IPS-20b (cell line): ENCODE measurements around the gene LCN6.

Source experiments
- H3K27ac ChIP-seq: one replicate; pipeline ENCODE4 v1.5.1; 2013; ENCODE audit warnings: low read length
- H3K27me3 ChIP-seq: 2 replicates; pipeline ENCODE4 v1.6.1; 2013; ENCODE audit warnings: mild to moderate bottlenecking, low read length, inconsistent platforms; ENCODE audit not compliant: insufficient read depth
- H3K36me3 ChIP-seq: 2 replicates; pipeline ENCODE4 v1.6.1; 2013; ENCODE audit warnings: low read depth, mild to moderate bottlenecking, inconsistent platforms, low read length, moderate library complexity; ENCODE audit not compliant: insufficient read depth
- H3K4me1 ChIP-seq: 2 replicates; pipeline ENCODE4 v1.6.1; 2013; ENCODE audit warnings: mild to moderate bottlenecking, control low read depth, inconsistent platforms, low read length, moderate library complexity; ENCODE audit not compliant: insufficient read depth
- H3K4me3 ChIP-seq: 2 replicates; pipeline ENCODE4 v1.5.1; 2013; ENCODE audit warnings: mild to moderate bottlenecking, low read length, inconsistent platforms
- H3K9ac ChIP-seq: 2 replicates; pipeline ENCODE4 v1.6.1; 2013; ENCODE audit warnings: low read depth, mild to moderate bottlenecking, inconsistent platforms, low read length, moderate library complexity
- H3K9me3 ChIP-seq: 2 replicates; pipeline ENCODE4 v1.6.1; 2013; ENCODE audit warnings: mild to moderate bottlenecking, low read depth, low read length, inconsistent platforms; ENCODE audit not compliant: insufficient read depth

Gene LCN6

GRCh38 chr9:136724772-136725171 lies 23.6 kb downstream of the LCN6 start:
- peaks cover 14% of the 10 kb centered on the region for H3K27me3 ChIP-seq
- H3K9ac ChIP-seq = no peak overlapping the region
- no peaks in the 10 kb centered on the region for H3K9me3 ChIP-seq
- no peak overlapping the region for H3K27ac ChIP-seq
- peaks cover 11% of the 10 kb centered on the region for H3K4me1 ChIP-seq
- H3K36me3 ChIP-seq = peaks cover 48% of the 10 kb centered on the region
- H3K4me3 ChIP-seq = no peak overlapping the region

DNA sequence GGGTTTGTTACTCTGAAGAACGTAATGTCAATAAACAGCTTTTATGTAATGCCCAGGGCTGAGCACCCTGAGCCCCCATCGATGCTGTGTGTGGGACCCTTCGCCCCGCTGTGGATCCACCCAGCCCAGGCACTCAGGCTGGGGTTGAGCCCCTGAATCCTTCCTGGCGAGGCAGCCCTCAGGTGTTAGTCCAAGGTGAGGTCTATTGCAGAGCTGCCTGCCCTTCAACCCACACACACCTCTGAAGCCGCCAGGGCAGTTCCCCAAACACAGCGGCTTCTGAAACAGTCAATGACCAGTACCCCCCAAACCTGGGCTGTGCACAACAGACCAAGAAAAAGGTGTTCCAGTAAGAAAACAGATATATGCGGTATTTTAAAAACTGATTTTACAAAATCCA lies 24.3 kb downstream of the LCN6 start:
- H3K9ac ChIP-seq = no peak overlapping the region
- peaks cover 7% of the 10 kb centered on the region; the same call in 1 of the 2 replicates for H3K27me3 ChIP-seq
- H3K4me1 ChIP-seq = peaks cover 11% of the 10 kb centered on the region
- no peaks in the 10 kb centered on the region for H3K9me3 ChIP-seq
- H3K36me3 ChIP-seq = peaks cover 48% of the 10 kb centered on the region
- no peak overlapping the region for H3K27ac ChIP-seq
- no peak overlapping the region for H3K4me3 ChIP-seq

DNA sequence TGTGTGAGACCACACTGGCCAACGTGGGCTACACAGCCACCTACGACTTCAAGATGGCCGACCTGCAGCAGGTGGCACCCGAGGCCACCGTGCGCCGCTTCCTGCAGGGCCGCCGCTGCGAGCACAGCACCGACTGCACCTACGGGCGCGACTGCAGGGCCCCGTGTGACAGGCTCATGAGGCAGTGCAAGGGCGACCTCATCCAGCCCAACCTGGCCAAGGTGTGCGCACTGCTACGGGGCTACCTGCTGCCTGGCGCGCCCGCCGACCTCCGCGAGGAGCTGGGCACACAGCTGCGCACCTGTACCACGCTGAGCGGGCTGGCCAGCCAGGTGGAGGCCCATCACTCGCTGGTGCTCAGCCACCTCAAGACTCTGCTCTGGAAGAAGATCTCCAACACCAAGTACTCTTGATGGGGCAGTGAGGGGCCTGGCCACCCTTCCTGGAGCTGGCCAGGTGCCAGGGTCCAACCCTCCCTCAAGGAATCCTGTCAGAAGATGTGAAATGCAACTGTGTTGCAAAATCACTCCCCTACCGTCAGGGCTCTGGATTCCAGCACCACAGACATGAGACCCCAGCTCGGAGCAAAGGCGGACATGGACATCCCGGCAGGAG lies 24.9 kb downstream of the LCN6 start:
- Histone ChIP-seq H3K4me3 (no peak overlapping the region), H3K27me3 (peaks cover 1% of the 10 kb centered on the region; the same call in 1 of the 2 replicates), H3K36me3 (peaks cover 48% of the 10 kb centered on the region), H3K9me3 (no peaks in the 10 kb centered on the region), H3K9ac (no peak overlapping the region), H3K4me1 (peaks cover 11% of the 10 kb centered on the region), H3K27ac (no peak overlapping the region)

- Histone ChIP-seq H3K27ac (no peak overlapping the region), H3K4me1 (peaks cover 11% of the 10 kb centered on the region), H3K36me3 (peaks cover 48% of the 10 kb centered on the region), H3K9ac (no peak overlapping the region), H3K9me3 (no peaks in the 10 kb centered on the region), H3K27me3 (no peaks in the 10 kb centered on the region), H3K4me3 (no peak overlapping the region)
Measured at GRCh38 chr9:136722969-136723356, 25.4 kb downstream of the LCN6 start.

- H3K9ac ChIP-seq = no peak overlapping the region
- H3K9me3 ChIP-seq = no peaks in the 10 kb centered on the region
- H3K27ac ChIP-seq = no peak overlapping the region
- no peaks in the 10 kb centered on the region for H3K27me3 ChIP-seq
- H3K4me3 ChIP-seq = no peak overlapping the region
- H3K4me1 ChIP-seq = peaks cover 11% of the 10 kb centered on the region
- H3K36me3 ChIP-seq = peaks cover 48% of the 10 kb centered on the region
Measured at GRCh38 chr9:136722093-136722968, 26.0 kb downstream of the LCN6 start.

- peaks cover 42% of the 10 kb centered on the region for H3K36me3 ChIP-seq
- H3K9me3 ChIP-seq = no peaks in the 10 kb centered on the region
- no peak overlapping the region for H3K9ac ChIP-seq
- H3K27me3 ChIP-seq = no peaks in the 10 kb centered on the region
- H3K27ac ChIP-seq = no peak overlapping the region
- H3K4me3 ChIP-seq = no peak overlapping the region
- peaks cover 8% of the 10 kb centered on the region for H3K4me1 ChIP-seq
Measured at GRCh38 chr9:136721339-136722092, 26.8 kb downstream of the LCN6 start.

DNA sequence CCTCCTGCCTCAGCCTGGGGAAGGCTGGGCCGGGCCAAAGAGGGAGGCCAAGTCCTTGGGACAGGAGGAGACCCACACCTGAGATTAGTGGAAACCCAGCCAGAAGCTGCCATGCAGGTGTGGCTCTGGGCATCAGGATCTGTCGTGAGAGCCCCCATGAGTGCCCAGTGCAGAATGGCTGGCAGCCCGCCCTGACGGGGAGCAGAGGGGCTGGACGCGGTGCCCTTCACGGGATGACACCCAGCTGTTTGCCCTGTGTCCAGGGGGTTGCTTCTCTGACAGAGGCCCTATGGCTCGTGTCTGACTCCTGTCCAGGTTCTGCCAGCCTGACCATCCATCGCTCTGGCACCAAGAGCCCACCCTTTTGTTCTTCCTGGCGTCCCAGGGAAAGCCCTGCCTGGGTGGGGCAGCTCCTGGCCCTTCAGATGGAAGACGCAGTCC lies 27.4 kb downstream of the LCN6 start:
- H3K9ac ChIP-seq = no peak overlapping the region
- no peaks in the 10 kb centered on the region for H3K9me3 ChIP-seq
- peaks cover 36% of the 10 kb centered on the region for H3K36me3 ChIP-seq
- peaks cover 3% of the 10 kb centered on the region; the same call in 1 of the 2 replicates for H3K4me1 ChIP-seq
- no peaks in the 10 kb centered on the region for H3K27me3 ChIP-seq
- no peak overlapping the region for H3K27ac ChIP-seq
- H3K4me3 ChIP-seq = no peak overlapping the region

DNA sequence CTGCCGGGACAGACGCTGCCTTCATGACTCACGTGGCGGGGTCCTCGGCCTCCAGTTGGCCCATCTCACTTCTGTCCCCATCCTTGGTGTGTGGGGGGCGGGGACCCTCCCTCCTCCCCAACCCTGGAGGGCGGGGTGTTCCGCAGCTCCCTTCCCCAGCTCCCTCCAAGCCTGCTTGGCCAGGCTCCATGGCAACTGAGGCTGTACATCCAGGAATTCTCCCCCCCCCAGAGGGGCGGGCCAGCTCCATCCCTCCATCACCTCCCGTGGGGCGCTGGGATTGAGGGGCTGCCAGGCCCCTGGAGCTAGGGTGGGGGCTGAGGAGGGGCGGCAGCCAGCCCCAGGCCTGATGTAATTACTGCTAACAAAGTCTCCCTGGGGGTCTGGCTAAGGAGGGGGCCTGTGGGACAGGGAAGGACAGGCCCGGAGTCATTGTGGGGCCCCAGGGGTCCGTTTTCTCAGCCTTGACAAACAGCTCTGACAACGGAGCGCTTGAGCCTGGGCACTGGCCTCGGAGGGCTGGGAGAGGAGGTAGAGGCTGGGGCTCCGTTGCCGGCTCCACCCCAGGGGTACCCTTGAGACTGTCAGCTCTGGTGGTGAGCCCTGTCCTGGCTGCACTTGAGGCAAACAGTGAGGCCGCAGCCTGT lies 28.0 kb downstream of the LCN6 start:
- Histone ChIP-seq H3K36me3 (peaks cover 30% of the 10 kb centered on the region), H3K4me3 (no peak overlapping the region), H3K9me3 (no peaks in the 10 kb centered on the region), H3K4me1 (no peaks in the 10 kb centered on the region), H3K27ac (no peak overlapping the region), H3K9ac (no peak overlapping the region), H3K27me3 (no peaks in the 10 kb centered on the region)

DNA sequence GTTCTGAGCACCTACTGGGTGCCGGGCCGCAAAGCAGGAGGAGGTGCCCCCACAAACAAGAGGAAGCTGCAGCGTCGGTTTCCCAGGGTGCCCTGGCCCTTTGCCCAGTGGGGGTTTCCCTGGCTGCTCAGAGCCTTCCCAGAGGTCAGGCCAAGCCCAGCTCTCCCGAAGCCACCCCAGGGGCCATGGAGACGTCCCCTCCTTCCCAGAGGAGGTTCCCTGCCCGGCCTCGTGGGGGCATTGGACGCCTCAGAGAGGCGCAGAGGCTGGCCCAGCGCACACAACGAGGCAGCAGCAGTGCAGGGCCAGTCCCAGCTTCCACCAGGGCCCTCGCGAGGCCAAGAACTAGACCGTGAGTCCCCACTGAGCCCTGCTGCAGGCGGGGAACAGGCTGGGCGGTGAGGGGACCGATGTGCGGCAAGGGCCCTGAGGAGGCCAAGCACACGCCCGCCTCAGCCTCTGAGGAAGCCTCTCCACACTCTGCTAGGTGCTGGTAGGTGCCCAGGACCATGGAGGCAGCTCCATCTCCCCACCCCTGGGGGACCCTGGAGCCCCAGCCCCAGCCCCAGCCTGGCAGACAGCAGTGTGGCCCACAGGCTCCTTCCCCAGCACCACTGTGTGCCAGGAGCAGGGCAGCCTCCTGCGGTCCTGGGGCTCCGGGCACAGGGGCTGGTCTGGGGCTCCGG lies 29.0 kb downstream of the LCN6 start:
- no peak overlapping the region for H3K4me3 ChIP-seq
- no peaks in the 10 kb centered on the region for H3K27me3 ChIP-seq
- no peaks in the 10 kb centered on the region for H3K9me3 ChIP-seq
- H3K4me1 ChIP-seq = no peaks in the 10 kb centered on the region
- peaks cover 20% of the 10 kb centered on the region for H3K36me3 ChIP-seq
- no peak overlapping the region for H3K9ac ChIP-seq
- no peak overlapping the region for H3K27ac ChIP-seq

DNA sequence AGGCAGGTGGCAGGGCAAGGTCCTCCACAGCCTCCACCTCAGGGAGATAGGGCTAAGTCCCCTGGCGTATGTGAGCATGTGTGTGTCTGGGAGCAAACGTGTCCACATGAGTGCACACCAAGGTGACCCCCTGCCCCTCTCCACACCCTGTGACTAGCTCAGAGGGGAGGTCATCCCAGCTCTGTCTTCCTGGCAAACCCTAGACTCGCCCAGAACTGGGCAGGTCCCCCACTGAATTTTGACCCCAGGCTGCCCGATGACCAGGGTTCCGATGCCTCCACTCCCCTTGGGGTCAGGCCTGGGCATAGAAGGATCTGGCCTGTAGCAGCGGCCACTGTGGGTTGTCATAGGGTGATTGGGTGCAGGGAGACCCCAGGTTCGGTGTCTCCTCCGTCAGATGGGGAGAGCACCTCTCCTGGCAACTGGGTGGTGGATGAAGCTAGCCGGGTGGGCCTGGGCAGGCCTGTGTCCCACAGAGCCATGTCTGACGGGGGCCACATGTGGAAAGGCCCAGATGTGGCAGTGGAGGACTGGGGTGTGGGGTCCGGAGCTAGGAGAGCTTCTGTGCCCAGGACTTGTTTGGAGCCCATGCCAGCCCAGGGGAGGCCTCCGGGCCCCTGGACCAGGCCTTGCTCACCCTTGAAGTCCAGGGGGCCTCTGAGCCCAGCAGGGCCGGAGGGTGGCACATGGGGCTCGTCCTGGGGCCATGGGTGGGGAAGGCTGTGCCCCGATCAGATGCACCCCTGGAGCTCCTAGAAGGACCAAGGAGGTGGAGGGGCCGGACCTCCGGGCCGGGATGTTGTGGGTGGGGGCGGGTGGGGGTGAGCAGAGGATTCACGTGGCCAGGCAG lies 29.8 kb downstream of the LCN6 start:
- H3K9me3 ChIP-seq = no peaks in the 10 kb centered on the region
- no peak overlapping the region for H3K4me3 ChIP-seq
- no peak overlapping the region for H3K27ac ChIP-seq
- H3K9ac ChIP-seq = no peak overlapping the region
- H3K27me3 ChIP-seq = no peaks in the 10 kb centered on the region
- no peaks in the 10 kb centered on the region; the same call in 1 of the 2 replicates for H3K4me1 ChIP-seq
- H3K36me3 ChIP-seq = peaks cover 12% of the 10 kb centered on the region
